SJCRH30 (cell line): ENCODE data around the gene INSIG1. TPM values are rescaled to one million over a fixed set of nuclear protein-coding genes. Genes with fewer than 3 reads are reported as not detected.

Experiments used
- DNase-seq, 2 experiments: peaks; one replicate each; pipeline ENCODE4 v3.0.0-alpha.2; 2015 to 2020
- H3K27ac ChIP-seq: fragments of 250-450 bp; sonication (Bioruptor Pico); 2 replicates; pipeline ENCODE4 v1.5.1; 2020; ENCODE audit warnings: mild to moderate bottlenecking, moderate library complexity
- H3K27me3 ChIP-seq: fragments of 250-450 bp; sonication (Bioruptor Pico); 2 replicates; pipeline ENCODE4 v1.5.1; 2020; ENCODE audit warnings: mild to moderate bottlenecking, moderate library complexity
- H3K36me3 ChIP-seq: fragments of 250-450 bp; sonication (Bioruptor Pico); 2 replicates; pipeline ENCODE4 v1.5.1; 2020; ENCODE audit warnings: mild to moderate bottlenecking, moderate library complexity
- H3K4me1 ChIP-seq: fragments of 250-450 bp; sonication (Bioruptor Pico); 2 replicates; pipeline ENCODE4 v1.5.1; 2020; ENCODE audit warnings: mild to moderate bottlenecking, moderate library complexity
- H3K4me3 ChIP-seq: fragments of 250-450 bp; sonication (Bioruptor Pico); 2 replicates; pipeline ENCODE4 v1.5.1; 2020; ENCODE audit warnings: mild to moderate bottlenecking, moderate library complexity
- H3K9me3 ChIP-seq: fragments of 250-450 bp; sonication (Bioruptor Pico); replicated peaks from 2 replicates; pipeline ENCODE4 v1.5.1; 2020; ENCODE audit warnings: mild to moderate bottlenecking, moderate library complexity
- total RNA-seq: library from RNA; depleted of rRNA; stranded (reverse); fragments of >200 nt; shearing (Covaris generic); gene quantifications from 2 replicates; pipeline ENCODE4 v1.2.3, GENCODE V29; 2014

Gene INSIG1
- total RNA-seq, 1 experiment from 2014 or later: 60.9 TPM

- Histone ChIP-seq H3K4me1 (no peaks in the 10 kb centered on the region; the same call in 1 of the 2 replicates), H3K27me3 (no peaks in the 10 kb centered on the region; the same call in 1 of the 2 replicates), H3K9me3 (no peaks in the 10 kb centered on the region), H3K36me3 (no peaks in the 10 kb centered on the region), H3K27ac (no peak overlapping the region), H3K4me3 (no peak overlapping the region)
- DNase-seq: no peak
These were observed 37.2 kb upstream of the INSIG1 start for GRCh38 chr7:155260498-155260872.

- no peaks in the 10 kb centered on the region; the same call in 1 of the 2 replicates for H3K27me3 ChIP-seq
These were observed 36.4 kb upstream of the INSIG1 start for GRCh38 chr7:155261031-155261985.

GRCh38 chr7:155262031-155262430, 35.6 kb upstream of the INSIG1 start:
- Histone ChIP-seq H3K9me3 (no peaks in the 10 kb centered on the region), H3K27me3 (no peaks in the 10 kb centered on the region; the same call in 1 of the 2 replicates), H3K36me3 (no peaks in the 10 kb centered on the region), H3K4me3 (no peak overlapping the region), H3K27ac (no peak overlapping the region), H3K4me1 (no peaks in the 10 kb centered on the region; the same call in 1 of the 2 replicates)
- no peak for DNase-seq

More at GRCh38 chr7:155261031-155261985, 36.4 kb upstream of the INSIG1 start:
- Histone ChIP-seq H3K27ac (no peak overlapping the region), H3K36me3 (no peaks in the 10 kb centered on the region), H3K4me1 (no peaks in the 10 kb centered on the region; the same call in 1 of the 2 replicates), H3K9me3 (no peaks in the 10 kb centered on the region), H3K4me3 (no peak overlapping the region)
- no peak for DNase-seq

GRCh38 chr7:155263051-155263450, 34.6 kb upstream of the INSIG1 start:
- H3K4me1 ChIP-seq: no peaks in the 10 kb centered on the region
- H3K4me3 ChIP-seq: no peak overlapping the region
- no peak overlapping the region for H3K27ac ChIP-seq
- H3K36me3 ChIP-seq: no peaks in the 10 kb centered on the region
- no peaks in the 10 kb centered on the region for H3K9me3 ChIP-seq
- H3K27me3 ChIP-seq: no peaks in the 10 kb centered on the region; the same call in 1 of the 2 replicates
- no peak for DNase-seq

- Histone ChIP-seq H3K4me3 (no peak overlapping the region), H3K9me3 (no peaks in the 10 kb centered on the region), H3K36me3 (no peaks in the 10 kb centered on the region), H3K27ac (no peak overlapping the region), H3K27me3 (no peaks in the 10 kb centered on the region; the same call in 1 of the 2 replicates), H3K4me1 (no peaks in the 10 kb centered on the region)
- peak in 1 of 2 experiments; percentile 23 for DNase-seq
These were observed 34.0 kb upstream of the INSIG1 start for GRCh38 chr7:155263581-155264143.

GRCh38 chr7:155265144-155265543, 32.5 kb upstream of the INSIG1 start:
- H3K4me1 ChIP-seq: no peaks in the 10 kb centered on the region
- H3K27ac ChIP-seq: no peak overlapping the region
- no peaks in the 10 kb centered on the region for H3K9me3 ChIP-seq
- H3K36me3 ChIP-seq: no peaks in the 10 kb centered on the region
- H3K4me3 ChIP-seq: no peak overlapping the region
- no peak for DNase-seq
- no peaks in the 10 kb centered on the region; the same call in 1 of the 2 replicates for H3K27me3 ChIP-seq

- no peaks in the 10 kb centered on the region; the same call in 1 of the 2 replicates for H3K27me3 ChIP-seq
- H3K4me3 ChIP-seq: no peak overlapping the region
- no peaks in the 10 kb centered on the region for H3K4me1 ChIP-seq
- H3K9me3 ChIP-seq: no peaks in the 10 kb centered on the region
- no peak overlapping the region for H3K27ac ChIP-seq
- H3K36me3 ChIP-seq: no peaks in the 10 kb centered on the region
- no peak for DNase-seq
These were observed 31.7 kb upstream of the INSIG1 start for GRCh38 chr7:155265961-155266360.

GRCh38 chr7:155266440-155266839, 31.2 kb upstream of the INSIG1 start:
- Histone ChIP-seq H3K4me1 (no peaks in the 10 kb centered on the region), H3K27me3 (no peaks in the 10 kb centered on the region), H3K27ac (no peak overlapping the region), H3K9me3 (no peaks in the 10 kb centered on the region), H3K36me3 (no peaks in the 10 kb centered on the region), H3K4me3 (no peak overlapping the region)
- DNase-seq: no peak

GRCh38 chr7:155267023-155267422, 30.7 kb upstream of the INSIG1 start:
- no peaks in the 10 kb centered on the region for H3K4me1 ChIP-seq
- no peak for DNase-seq

GRCh38 chr7:155267436-155267835, 30.2 kb upstream of the INSIG1 start:
- H3K27me3 ChIP-seq: no peaks in the 10 kb centered on the region
- no peak overlapping the region for H3K27ac ChIP-seq
- no peak for DNase-seq
- H3K36me3 ChIP-seq: no peaks in the 10 kb centered on the region
- H3K4me3 ChIP-seq: no peak overlapping the region
- no peaks in the 10 kb centered on the region for H3K9me3 ChIP-seq
- no peaks in the 10 kb centered on the region for H3K4me1 ChIP-seq

More at GRCh38 chr7:155267023-155267422, 30.7 kb upstream of the INSIG1 start:
- no peaks in the 10 kb centered on the region for H3K27me3 ChIP-seq
- no peaks in the 10 kb centered on the region for H3K36me3 ChIP-seq
- no peak overlapping the region for H3K27ac ChIP-seq
- H3K4me3 ChIP-seq: no peak overlapping the region
- H3K9me3 ChIP-seq: no peaks in the 10 kb centered on the region

- no peaks in the 10 kb centered on the region for H3K4me1 ChIP-seq
- DNase-seq: no peak
- H3K9me3 ChIP-seq: no peaks in the 10 kb centered on the region
These were observed 29.5 kb upstream of the INSIG1 start for GRCh38 chr7:155268211-155268610.

GRCh38 chr7:155268921-155269650, 28.6 kb upstream of the INSIG1 start:
- no peak for DNase-seq
- no peaks in the 10 kb centered on the region for H3K27me3 ChIP-seq

More at GRCh38 chr7:155268211-155268610, 29.5 kb upstream of the INSIG1 start:
- H3K27me3 ChIP-seq: no peaks in the 10 kb centered on the region
- H3K27ac ChIP-seq: no peak overlapping the region
- H3K4me3 ChIP-seq: no peak overlapping the region
- no peaks in the 10 kb centered on the region for H3K36me3 ChIP-seq

GRCh38 chr7:155269766-155270585, 27.7 kb upstream of the INSIG1 start:
- no peaks in the 10 kb centered on the region for H3K27me3 ChIP-seq
- H3K4me3 ChIP-seq: no peak overlapping the region
- no peak overlapping the region for H3K27ac ChIP-seq

More at GRCh38 chr7:155268921-155269650, 28.6 kb upstream of the INSIG1 start:
- Histone ChIP-seq H3K27ac (no peak overlapping the region), H3K9me3 (no peaks in the 10 kb centered on the region), H3K4me3 (no peak overlapping the region), H3K36me3 (no peaks in the 10 kb centered on the region), H3K4me1 (no peaks in the 10 kb centered on the region)

GRCh38 chr7:155270861-155271260, 26.8 kb upstream of the INSIG1 start:
- H3K4me3 ChIP-seq: no peak overlapping the region
- H3K27me3 ChIP-seq: no peaks in the 10 kb centered on the region
- H3K27ac ChIP-seq: no peak overlapping the region
- H3K4me1 ChIP-seq: no peaks in the 10 kb centered on the region
- DNase-seq: no peak
- no peaks in the 10 kb centered on the region for H3K9me3 ChIP-seq
- H3K36me3 ChIP-seq: no peaks in the 10 kb centered on the region

More at GRCh38 chr7:155269766-155270585, 27.7 kb upstream of the INSIG1 start:
- H3K36me3 ChIP-seq: no peaks in the 10 kb centered on the region
- no peaks in the 10 kb centered on the region for H3K9me3 ChIP-seq
- no peaks in the 10 kb centered on the region for H3K4me1 ChIP-seq
- DNase-seq: no peak
